NCI-H446 (cell line): ENCODE measurements around the gene YPEL4.
"Not testable (repeated sequence)": the region's sequence is repeated elsewhere in the genome, so short reads cannot be mapped to it uniquely, and the experiment has no call there.

Source experiments
- DNase-seq, 2 experiments: peaks; one replicate each; lab custom pipeline; 2025; lab: John Stamatoyannopoulos, UW

YPEL4 gene, protein sequence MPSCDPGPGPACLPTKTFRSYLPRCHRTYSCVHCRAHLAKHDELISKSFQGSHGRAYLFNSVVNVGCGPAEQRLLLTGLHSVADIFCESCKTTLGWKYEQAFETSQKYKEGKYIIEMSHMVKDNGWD

GRCh38 chr11:57649826-57650738, at the start of gene YPEL4:
Gene YPEL4 (minus strand): TSS chr11:57649912. CDS start chr11:57647107, 2,805 bp downstream.
- DNase-seq: peak in 1 of 2 experiments; percentile 45

DNA sequence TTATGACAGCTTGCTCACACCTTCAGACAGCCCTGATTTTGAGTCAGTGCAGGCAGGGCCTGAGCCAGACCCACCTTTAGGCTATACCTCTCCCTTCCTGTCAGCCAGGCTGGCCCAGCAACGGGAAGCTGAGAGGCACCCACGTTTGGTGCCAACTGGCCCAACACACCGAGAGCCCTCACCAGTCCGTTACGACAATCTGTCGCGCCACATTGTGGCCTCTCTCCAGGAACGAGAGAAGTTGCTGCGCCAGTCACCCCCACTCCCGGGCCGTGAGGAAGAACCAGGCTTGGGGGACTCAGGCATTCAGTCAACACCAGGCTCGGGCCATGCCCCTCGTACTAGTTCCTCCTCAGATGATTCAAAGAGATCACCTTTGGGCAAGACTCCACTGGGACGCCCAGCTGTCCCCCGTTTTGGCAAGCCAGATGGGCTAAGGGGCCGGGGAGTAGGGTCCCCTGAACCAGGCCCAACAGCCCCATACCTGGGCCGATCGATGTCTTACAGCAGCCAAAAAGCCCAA, 49.2 kb upstream of the YPEL4 start:
- DNase-seq: no peak

DNA sequence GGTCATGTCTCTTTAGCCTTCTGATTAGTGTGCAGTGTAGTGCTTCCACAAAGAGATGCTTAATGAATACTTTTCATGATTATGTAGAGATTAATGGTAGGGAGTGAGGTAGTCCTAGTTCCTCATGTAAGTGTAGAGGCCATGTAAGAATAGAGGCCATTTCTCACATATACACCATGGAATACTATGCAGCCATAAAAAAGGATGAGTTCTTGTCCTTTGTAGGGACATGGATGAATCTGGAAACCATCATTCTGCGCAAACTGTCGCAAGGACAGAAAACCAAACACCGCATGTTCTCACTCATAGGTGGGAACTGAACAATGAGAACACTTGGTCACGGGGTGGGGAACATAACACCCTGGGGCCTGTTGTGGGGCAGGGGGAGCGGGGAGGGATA, 40.8 kb upstream of the YPEL4 start:
- not testable (repeated sequence) for DNase-seq

DNA sequence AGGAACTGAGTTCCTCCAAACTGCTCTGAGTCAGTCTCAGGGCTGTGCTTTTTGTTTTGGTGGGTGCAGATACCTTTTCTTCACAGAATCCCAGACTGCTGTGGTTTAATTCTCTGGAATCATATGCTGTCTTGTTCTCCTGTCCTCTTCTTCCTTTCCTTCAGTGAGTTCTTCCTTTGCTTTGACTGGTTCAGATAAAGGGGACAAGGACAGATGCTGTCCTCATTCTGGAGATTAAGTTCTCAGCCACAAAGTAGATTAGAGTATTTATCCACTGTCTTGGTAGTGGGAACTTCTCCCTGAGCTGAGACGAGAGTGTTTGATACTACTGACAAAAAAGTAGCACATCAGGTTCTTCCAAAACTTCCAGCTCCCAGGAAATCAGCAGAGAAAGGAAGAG, 31.5 kb upstream of the YPEL4 start:
- DNase-seq: no peak

DNA sequence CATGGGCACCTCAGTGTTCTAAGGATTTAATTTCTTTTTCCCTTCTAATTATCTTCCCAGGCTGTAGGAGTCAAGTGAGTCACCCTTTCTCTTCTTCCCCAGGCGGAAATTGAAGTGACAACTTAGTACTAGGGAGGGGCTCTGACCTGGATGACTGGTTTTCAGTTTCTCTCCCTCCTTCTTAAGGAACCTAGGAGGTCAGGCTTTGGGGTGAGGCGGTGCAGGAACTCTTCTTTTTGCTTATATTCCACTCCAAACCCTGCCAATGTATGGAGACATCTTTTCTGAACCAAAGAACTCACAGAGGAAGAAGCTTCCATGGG, 30.8 kb upstream of the YPEL4 start:
- DNase-seq: no peak

- no peak for DNase-seq
These were observed 29.7 kb upstream of the YPEL4 start for GRCh38 chr11:57679396-57679795.

DNA sequence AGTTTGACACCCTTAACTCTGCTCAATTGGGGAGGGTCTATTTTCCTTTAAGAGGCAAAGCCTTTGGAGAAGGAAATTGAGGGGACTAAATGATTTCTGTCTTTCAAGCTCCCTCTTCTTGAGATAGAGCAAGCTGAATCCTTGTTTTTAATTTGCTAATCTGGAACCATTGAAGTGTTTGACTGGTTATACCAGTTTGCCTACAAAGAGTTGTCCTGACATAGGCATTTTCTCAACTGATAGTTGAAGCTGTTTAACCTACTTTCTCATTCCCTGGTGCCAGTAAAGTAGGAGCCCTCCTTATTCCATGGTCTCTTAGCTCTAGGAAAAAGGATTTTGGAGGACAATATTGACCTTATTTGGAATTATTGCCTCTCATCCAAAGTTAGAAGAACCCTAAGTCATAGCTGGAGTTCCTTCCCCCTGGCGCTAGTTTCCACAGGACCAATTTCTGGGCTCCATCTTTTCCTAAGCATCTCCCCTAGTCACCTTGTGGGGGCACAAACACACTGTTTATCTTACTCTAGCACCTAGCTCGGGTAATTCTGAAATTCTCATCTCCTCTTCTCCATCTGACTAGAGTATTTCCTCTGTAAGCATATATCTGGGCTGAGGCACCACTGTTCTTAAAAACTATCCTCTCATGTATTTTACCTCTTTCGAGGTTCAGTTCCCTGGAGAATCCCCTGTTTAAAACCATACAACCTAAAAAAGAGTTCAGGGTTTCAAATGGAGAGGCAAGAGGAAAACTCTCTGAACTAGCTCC, 25.6 kb upstream of the YPEL4 start:
- DNase-seq: no peak

GRCh38 chr11:57674251-57674650, 24.5 kb upstream of the YPEL4 start:
- no peak for DNase-seq

DNA sequence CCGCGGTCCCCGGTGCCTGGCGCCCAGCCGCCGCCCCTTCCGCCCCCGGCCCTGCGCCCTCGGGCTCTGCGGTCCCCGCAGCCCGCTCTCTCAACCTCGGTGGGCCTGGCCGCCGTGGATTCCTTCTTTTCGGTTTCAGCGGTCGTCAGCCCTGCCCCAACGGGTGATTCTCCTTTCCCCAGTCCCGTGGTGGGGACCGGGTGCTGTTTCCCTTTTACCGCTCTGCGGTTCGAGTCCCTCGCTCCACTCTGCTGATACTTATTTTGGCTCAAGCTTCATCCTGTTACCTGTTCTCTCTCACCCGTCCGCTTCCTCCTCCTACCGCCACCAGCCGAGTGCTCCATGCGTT, 18.7 kb upstream of the YPEL4 start:
- no peak for DNase-seq

DNA sequence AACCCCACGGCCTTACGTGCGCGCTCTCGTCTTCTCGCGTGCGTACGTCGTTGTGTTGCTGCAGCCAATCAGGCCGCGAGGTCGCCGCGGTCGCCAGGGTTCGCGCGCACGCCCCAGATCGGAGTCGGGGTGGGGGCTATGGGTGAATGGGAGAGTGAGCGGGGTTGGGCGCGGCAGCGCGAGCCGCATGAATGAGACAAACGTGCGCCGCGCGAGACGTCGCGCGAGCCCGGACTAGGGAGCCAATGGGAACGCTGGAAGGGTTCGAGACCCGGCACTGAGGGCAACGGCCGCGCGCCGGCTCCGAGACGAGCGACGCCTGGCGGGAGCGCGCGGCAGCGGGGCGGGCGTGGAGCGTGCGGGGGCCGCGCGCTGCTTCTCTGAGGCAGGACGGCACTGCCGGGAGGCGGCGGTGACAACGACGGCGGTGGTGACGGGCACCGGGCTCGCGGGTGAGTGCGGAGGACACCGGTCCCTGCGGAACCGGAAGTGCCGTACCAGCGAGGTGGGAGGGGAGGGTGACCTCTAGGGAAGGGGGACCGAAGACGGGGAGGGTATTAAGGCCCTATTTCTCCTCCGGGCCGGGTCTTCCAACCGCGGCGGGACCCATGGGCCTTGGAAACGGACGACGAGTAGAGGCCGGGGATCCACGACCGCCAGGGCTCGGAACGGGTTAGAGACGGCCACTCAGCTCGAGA, 18.2 kb upstream of the YPEL4 start, which contains the start of gene ZDHHC5:
Gene ZDHHC5 (plus strand): TSS at position 379 of the 698 bp plus-strand sequence. CDS start 4,977 bp downstream, outside the sequence.
- DNase-seq: peak; percentile 98 to 99

GRCh38 chr11:57667117-57667735, 17.5 kb upstream of the YPEL4 start:
- peak; percentile 98 for DNase-seq

DNA sequence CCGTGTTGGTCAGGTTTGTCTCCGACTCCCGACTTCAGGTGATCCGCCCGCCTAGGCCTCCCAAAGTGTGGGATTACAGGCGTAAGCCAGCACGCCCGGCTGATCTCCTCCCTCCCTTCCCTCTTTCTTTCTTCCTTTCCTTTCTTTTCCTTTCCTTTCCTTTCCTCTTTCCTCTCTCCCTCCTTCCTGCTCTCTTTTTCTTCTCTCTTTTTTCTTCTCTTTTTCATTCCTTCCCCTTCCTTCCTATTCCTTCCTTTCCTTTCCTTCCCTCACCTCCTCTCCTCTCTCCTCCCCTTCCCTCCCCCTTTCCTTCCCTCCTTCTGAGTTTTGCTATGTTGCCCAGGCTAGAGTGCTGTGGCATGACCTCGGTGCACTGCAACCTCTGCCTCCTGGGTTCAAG, 14.3 kb upstream of the YPEL4 start:
- no peak for DNase-seq

DNA sequence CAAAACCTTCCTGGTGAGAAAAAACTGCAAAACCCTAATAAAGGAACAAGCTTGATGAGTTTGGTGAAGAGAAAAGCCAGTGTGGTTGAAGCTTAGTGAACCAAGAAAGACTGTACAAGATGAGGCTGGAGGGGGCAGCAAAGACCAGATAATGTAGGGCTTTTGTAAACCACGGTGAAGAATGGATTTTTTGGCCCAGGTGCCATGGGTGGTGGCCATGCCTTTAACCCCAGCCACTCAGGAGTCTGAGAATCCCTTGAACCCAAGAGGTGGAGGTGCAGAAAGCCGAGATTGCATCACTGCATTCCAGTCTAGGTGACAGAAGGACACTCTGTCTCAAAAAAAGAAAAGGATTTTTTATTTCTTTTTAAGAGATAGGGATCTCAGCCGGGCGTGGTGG, 13.2 kb upstream of the YPEL4 start:
- DNase-seq: no peak

- no peak for DNase-seq
These were observed 10.0 kb upstream of the YPEL4 start for GRCh38 chr11:57659669-57660068.

DNA sequence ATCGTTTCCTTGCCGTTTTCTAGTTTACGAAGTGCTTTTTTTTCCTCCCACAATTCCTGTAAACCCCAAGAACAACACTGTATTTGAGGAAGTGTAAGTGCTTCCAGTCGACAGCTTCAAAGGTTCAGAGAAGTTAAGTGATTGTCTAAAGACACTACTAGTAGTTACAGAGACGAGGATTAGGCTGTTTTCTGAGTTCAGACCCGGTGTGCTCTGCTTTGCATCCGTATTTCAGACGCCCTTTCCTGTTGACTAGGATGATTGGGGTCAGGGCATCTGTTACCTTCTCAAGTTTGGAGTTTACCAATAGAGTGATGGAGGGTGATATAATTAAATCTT, 8.3 kb upstream of the YPEL4 start:
- no peak for DNase-seq

DNA sequence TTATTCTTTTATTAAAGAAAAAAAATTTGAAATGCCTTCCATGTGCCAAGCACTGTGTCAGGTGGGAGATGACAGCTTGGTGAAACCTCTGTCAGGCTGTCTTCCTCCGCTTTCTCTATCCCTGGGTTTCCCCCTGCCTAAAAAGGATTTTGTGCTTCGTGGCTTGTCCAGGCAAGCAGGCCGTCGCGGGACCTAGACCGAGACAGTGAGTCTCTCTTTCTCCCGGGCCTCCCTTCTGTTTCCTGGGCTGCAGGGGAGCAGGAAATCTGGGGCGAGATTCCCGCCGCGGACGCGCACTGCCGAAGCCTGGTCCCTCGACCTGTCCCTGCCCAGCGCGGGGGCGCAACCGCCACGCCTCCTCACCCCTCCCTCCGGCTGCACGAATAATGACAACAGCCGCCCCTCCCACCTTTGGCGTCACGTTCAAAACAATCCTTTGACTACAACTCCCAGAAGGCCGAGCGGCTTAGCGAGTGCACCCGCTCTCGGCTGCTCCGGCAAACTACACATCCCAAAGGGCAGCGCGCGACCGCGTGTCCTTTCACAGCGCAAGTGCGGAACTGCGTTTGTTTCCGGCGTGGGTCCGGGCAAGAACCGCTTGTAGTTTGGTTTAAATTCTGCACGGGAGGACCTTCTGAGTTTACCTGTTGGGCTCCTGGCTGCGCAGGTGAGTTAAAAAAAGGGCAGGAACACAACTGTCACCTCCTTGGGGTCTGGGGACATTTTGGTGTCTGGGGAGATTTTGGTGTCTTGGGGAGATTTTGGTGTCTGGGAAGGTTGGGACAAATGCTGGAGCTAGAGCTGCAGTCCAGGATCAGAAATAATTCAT, 7.7 kb upstream of the YPEL4 start, which contains the start of gene CLP1:
Gene CLP1 (plus strand): TSS at position 569 of the 829 bp plus-strand sequence. CDS start 1,715 bp downstream, outside the sequence.
- DNase-seq: peak; percentile 98 to 99

DNA sequence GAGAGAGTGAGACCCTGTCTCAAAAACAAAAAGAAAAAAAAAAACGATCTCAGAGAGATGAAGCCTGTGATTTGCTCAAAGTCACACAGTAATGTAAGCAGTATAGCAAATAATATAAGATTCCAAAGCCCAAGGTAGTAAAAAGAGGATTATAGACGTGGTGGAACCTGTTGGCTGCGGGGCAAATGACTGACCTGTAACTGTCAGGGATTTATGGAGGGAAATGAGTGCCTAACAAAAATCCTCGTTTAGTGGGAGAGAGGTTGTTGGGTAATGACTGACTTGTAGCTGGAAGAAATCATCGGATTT, 7.1 kb upstream of the YPEL4 start:
- DNase-seq: no peak

DNA sequence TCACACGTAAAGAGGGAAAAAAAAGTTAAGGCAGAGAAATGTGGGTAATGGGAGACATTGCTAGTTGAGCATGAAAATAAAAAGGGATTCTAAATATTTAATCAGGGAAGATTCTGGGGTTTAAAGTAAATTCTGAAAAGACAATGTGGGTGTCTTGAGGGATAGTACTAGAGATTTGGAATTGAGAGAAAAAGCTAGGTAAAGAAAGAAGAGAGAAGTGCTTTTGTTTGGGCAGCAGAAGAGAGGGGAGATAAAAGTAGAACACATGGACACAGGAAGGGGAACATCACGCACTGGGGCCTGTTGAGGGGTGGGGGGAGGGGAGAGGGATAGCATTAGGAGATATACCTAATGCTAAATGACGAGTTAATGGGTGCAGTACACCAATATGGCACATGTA, 3.5 kb upstream of the YPEL4 start:
- no peak for DNase-seq

DNA sequence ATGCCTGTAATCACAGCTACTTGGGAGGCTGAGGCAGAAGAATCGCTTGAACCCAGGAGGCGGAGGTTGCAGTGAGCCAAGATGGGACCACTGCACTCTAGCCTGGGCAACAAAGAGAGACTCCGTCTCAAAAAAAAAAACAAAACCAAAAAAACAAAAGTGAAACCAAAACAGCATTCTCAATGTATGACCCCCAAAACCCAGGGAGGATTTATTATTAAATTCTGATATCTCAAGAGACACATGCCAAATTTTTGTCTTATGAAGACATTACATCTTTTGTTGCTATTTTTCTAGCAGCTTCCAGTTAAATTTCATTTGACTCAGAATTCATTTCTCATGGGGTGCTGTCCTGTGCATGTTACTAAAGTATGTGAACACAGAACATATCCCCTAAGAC, 3.0 kb upstream of the YPEL4 start:
- no peak for DNase-seq

DNA sequence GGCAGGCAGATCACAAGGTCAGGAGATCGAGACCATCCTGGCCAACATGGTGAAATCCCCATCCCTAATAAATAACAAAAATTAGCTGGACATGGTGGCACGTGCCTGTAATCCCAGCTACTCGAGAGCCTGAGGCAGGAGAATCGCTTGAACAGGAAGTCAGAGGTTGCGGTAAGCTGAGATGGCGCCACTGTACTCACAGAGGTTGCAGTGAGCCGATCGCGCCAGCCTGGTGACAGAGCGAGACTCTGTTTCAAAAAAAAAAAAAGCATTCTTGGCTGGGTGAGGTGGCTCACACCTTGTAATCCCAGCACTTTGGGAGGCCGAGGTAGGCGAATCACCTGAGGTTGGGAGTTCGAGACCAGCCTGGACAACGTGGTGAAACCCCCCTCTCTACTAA, 2.5 kb upstream of the YPEL4 start:
- DNase-seq: not testable (repeated sequence)

DNA sequence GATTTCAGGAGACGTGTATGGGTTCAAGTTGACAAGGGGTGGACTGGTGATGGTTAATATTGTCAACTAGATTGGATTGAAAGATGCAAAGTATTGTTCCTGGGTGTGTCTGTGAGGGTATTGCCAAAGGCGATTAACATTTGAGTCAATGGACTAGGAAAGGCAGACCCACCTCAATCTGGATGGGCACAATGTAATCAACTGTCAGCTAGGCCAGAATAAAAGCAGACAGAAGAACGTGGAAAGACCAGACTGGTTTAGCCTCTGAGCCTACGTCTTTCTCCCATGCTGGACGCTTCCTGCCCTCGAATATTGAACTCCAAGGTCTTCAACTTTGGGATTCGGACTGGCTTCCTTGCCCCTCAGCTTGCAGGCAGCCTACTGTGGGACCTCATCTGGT, 1.7 kb upstream of the YPEL4 start:
- DNase-seq: no peak
